Neural cell (in vitro differentiated cells): ENCODE results near the gene GALNT2.

Source experiments
- CTCF ChIP-seq: fragments of 450-650 bp; IDR thresholded peaks from 2 replicates; pipeline ENCODE4 v1.5.1; 2014; ENCODE audit warnings: antibody characterized with exemption, mild to moderate bottlenecking, moderate library complexity; ENCODE audit not compliant: poor library complexity, severe bottlenecking
- EP300 ChIP-seq: fragments of 450-650 bp; conservative IDR thresholded peaks from 2 replicates; pipeline ENCODE4 v1.6.1; 2014; ENCODE audit warnings: antibody characterized with exemption, mild to moderate bottlenecking, moderate library complexity; ENCODE audit not compliant: poor library complexity, severe bottlenecking
- EZH2 ChIP-seq: fragments of 200-600, 300-800 bp; shearing (Covaris generic), sonication (generic); IDR thresholded peaks from 2 replicates; pipeline ENCODE4 v1.6.1; 2014; ENCODE audit warnings: antibody characterized with exemption, low read length, borderline replicate concordance, mild to moderate bottlenecking; ENCODE audit not compliant: insufficient read depth, poor library complexity, severe bottlenecking
- REST ChIP-seq: IDR thresholded peaks from 2 replicates; pipeline ENCODE4 v1.6.1; 2012; ENCODE audit warnings: borderline replicate concordance
- SMC3 ChIP-seq: fragments of 450-650 bp; conservative IDR thresholded peaks from 2 replicates; pipeline ENCODE4 v1.6.1; 2014; ENCODE audit warnings: antibody characterized with exemption, mild to moderate bottlenecking, moderate library complexity; ENCODE audit not compliant: poor library complexity

- TF ChIP-seq REST (no peak), SMC3 (no peak), EZH2 (no peak), CTCF (no peak), EP300 (no peak)
Measured at GRCh38 chr1:230235876-230236275, 168.8 kb downstream of the GALNT2 start.
